HG03039 (cell line): ENCODE data around the gene FEV.

Experiments
- ATAC-seq: cut with Tn5 transposase; IDR thresholded peaks from one replicate; pipeline ENCODE4 v1.9.1; 2021; ENCODE audit warnings: mild to moderate bottlenecking, moderate library complexity; ENCODE audit not compliant: unreplicated experiment

Gene FEV

GRCh38 chr2:219017201-219017931 lies 32.4 kb upstream of the FEV start:
- no peak for ATAC-seq

- ATAC-seq, result no peak
These were observed 31.7 kb upstream of the FEV start for GRCh38 chr2:219016721-219017120.

- ATAC-seq, result no peak
These were observed 25.9 kb upstream of the FEV start for GRCh38 chr2:219010873-219011272.

GRCh38 chr2:219010162-219010756 lies 25.3 kb upstream of the FEV start:
- no peak for ATAC-seq

GRCh38 chr2:219009294-219009693 lies 24.3 kb upstream of the FEV start:
- no peak for ATAC-seq

- ATAC-seq, result no peak
These were observed 19.0 kb upstream of the FEV start for GRCh38 chr2:219003979-219004378.

GRCh38 chr2:219003267-219003634 lies 18.3 kb upstream of the FEV start:
- ATAC-seq, result no peak

- no peak for ATAC-seq
These were observed 17.6 kb upstream of the FEV start for GRCh38 chr2:219002395-219003266.

- ATAC-seq, result no peak
These were observed 16.8 kb upstream of the FEV start for GRCh38 chr2:219001577-219002394.

GRCh38 chr2:219001100-219001576 lies 16.2 kb upstream of the FEV start:
- no peak for ATAC-seq

- ATAC-seq, result no peak
These were observed 15.6 kb upstream of the FEV start for GRCh38 chr2:219000569-219000960.

- ATAC-seq, result no peak
These were observed 15.0 kb upstream of the FEV start for GRCh38 chr2:218999881-219000568.

- no peak for ATAC-seq
These were observed 14.3 kb upstream of the FEV start for GRCh38 chr2:218999021-218999880.

GRCh38 chr2:218998414-218999002 lies 13.5 kb upstream of the FEV start:
- ATAC-seq, result no peak

- ATAC-seq, result no peak
These were observed 12.7 kb upstream of the FEV start for GRCh38 chr2:218997731-218998130.

- ATAC-seq, result no peak
These were observed 12.0 kb upstream of the FEV start for GRCh38 chr2:218996937-218997336.

GRCh38 chr2:218995972-218996711 lies 11.2 kb upstream of the FEV start:
- no peak for ATAC-seq

GRCh38 chr2:218995561-218995960 lies 10.6 kb upstream of the FEV start:
- no peak for ATAC-seq
